ENCODE measurements around the gene FILIP1L.
A peak's percentile ranks its signal among the peaks of the same experiment; 100 is the strongest.

FILIP1L gene

DNA sequence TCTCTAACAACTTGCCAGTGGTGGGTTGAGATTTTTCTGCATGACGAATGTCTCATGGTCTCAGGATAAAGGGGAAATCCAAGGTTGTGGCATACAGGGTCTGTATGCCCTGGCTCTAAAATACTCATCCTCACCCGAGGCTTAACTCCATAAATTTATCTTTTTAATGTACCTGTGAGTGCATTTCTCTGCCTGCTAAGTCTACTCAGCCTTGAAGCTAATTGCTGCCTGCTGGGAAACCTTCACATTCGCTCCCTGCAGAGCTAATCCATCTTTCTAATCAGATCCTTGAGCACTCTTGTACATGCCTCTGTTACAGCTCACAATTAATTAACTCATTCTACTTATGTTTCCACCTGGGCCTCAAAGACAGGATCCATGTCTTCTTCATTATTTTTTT is 202.9 kb downstream of the FILIP1L start:
- no peaks in the 10 kb centered on the region for H3K79me1 ChIP-seq (ENCODE audit: low read length)

DNA sequence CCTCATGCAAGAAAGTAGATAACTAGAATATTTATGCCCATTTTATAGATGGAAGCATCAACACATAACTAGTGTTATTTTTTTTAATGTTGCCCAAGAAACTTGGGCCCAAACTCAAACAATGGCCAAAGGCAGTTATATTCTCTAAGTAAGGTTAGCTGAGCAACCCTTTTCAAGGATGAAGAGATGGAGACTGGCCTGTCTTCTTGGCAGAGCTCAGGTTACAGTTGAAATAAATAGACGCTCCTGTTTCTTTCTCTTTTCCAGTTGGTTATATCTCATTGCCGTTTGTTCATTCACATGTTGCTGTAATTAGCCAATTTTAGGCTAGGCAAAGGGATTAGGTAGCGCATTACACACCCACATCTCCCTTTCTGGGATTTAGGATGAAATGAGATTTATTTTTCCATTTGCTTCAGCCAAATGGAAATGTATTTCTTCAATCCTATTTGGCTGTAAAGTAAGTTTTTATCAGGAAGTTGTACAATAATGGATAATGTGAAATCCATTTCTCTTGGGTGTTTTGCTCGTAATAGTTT is 203.5 kb downstream of the FILIP1L start:
- no peak overlapping the region for H3K18ac ChIP-seq (ENCODE audit: low read length)
- H3K36me3 ChIP-seq (ENCODE audit: control insufficient read depth in 1 of 2, insufficient read depth in 2 of 2, low read length in 2 of 2): no peaks in the 10 kb centered on the region
- H2AFZ ChIP-seq (ENCODE audit: insufficient read depth, low read length, poor library complexity): no peak overlapping the region
- H3K27ac ChIP-seq (ENCODE audit: low read depth, low read length): no peak overlapping the region
- no peak overlapping the region for H3K4me3 ChIP-seq (ENCODE audit: low read depth, low read length)
- H3K14ac ChIP-seq (ENCODE audit: low read length): no peak overlapping the region
- H2BK120ac ChIP-seq (ENCODE audit: insufficient read depth, low read length, poor library complexity): no peak overlapping the region
- H3K4me2 ChIP-seq (ENCODE audit: low read length): no peak overlapping the region
- no peaks in the 10 kb centered on the region for H3K79me2 ChIP-seq (ENCODE audit: control insufficient read depth, insufficient read depth, low read length, poor library complexity)
- no peaks in the 10 kb centered on the region for H3K9me3 ChIP-seq (ENCODE audit: insufficient read depth, low read depth, low read length)
- no peaks in the 10 kb centered on the region for H3K79me1 ChIP-seq (ENCODE audit: low read length)
- H2BK12ac ChIP-seq (ENCODE audit: low read length): no peak overlapping the region
- no peak overlapping the region for H4K12ac ChIP-seq (ENCODE audit: low read depth, low read length)
- no peak overlapping the region for H4K91ac ChIP-seq (ENCODE audit: low read depth, low read length)
- no peak overlapping the region for H3K23ac ChIP-seq (ENCODE audit: low read length)
- H3K9ac ChIP-seq (ENCODE audit: low read length): no peak overlapping the region
- no peaks in the 10 kb centered on the region for H3K4me1 ChIP-seq (ENCODE audit: control insufficient read depth in 1 of 2, insufficient read depth in 2 of 2, low read length in 2 of 2)
- no peak overlapping the region for H2BK5ac ChIP-seq (ENCODE audit: low read depth, low read length, poor library complexity)
- H2AK5ac ChIP-seq (ENCODE audit: low read length): no peak overlapping the region
- no peak overlapping the region for H3K4ac ChIP-seq (ENCODE audit: low read depth, low read length)
- no peak for DNase-seq
- WGBS (ENCODE audit: extremely low coverage, insufficient coverage, insufficient read length): no CpG with 5 or more reads among the region's 4 CpGs
- H4K8ac ChIP-seq (ENCODE audit: low read depth, low read length): no peak overlapping the region
- no peaks in the 10 kb centered on the region for H3K27me3 ChIP-seq (ENCODE audit: insufficient read depth, low read length)

More for the DNA sequence above, 202.9 kb downstream of the FILIP1L start:
- Histone ChIP-seq H2BK12ac (ENCODE audit: low read length) (no peak overlapping the region), H3K27me3 (ENCODE audit: insufficient read depth, low read length) (no peaks in the 10 kb centered on the region), H4K8ac (ENCODE audit: low read depth, low read length) (no peak overlapping the region), H2BK5ac (ENCODE audit: low read depth, low read length, poor library complexity) (no peak overlapping the region), H4K12ac (ENCODE audit: low read depth, low read length) (no peak overlapping the region), H3K9me3 (ENCODE audit: insufficient read depth, low read depth, low read length) (no peaks in the 10 kb centered on the region), H3K23ac (ENCODE audit: low read length) (no peak overlapping the region), H3K14ac (ENCODE audit: low read length) (no peak overlapping the region), H2AK5ac (ENCODE audit: low read length) (no peak overlapping the region), H3K4me1 (ENCODE audit: control insufficient read depth in 1 of 2, insufficient read depth in 2 of 2, low read length in 2 of 2) (no peaks in the 10 kb centered on the region), H3K18ac (ENCODE audit: low read length) (no peak overlapping the region), H3K79me2 (ENCODE audit: control insufficient read depth, insufficient read depth, low read length, poor library complexity) (no peaks in the 10 kb centered on the region), H3K4me2 (ENCODE audit: low read length) (no peak overlapping the region), H3K36me3 (ENCODE audit: control insufficient read depth in 1 of 2, insufficient read depth in 2 of 2, low read length in 2 of 2) (no peaks in the 10 kb centered on the region), H3K4me3 (ENCODE audit: low read depth, low read length) (no peak overlapping the region), H3K4ac (ENCODE audit: low read depth, low read length) (no peak overlapping the region), H4K91ac (ENCODE audit: low read depth, low read length) (no peak overlapping the region), H2BK120ac (ENCODE audit: insufficient read depth, low read length, poor library complexity) (no peak overlapping the region), H3K9ac (ENCODE audit: low read length) (no peak overlapping the region), H3K27ac (ENCODE audit: low read depth, low read length) (no peak overlapping the region), H2AFZ (ENCODE audit: insufficient read depth, low read length, poor library complexity) (no peak overlapping the region)
- no CpG with 5 or more reads among the region's 3 CpGs for WGBS (ENCODE audit: extremely low coverage, insufficient coverage, insufficient read length)
- DNase-seq: no peak

DNA sequence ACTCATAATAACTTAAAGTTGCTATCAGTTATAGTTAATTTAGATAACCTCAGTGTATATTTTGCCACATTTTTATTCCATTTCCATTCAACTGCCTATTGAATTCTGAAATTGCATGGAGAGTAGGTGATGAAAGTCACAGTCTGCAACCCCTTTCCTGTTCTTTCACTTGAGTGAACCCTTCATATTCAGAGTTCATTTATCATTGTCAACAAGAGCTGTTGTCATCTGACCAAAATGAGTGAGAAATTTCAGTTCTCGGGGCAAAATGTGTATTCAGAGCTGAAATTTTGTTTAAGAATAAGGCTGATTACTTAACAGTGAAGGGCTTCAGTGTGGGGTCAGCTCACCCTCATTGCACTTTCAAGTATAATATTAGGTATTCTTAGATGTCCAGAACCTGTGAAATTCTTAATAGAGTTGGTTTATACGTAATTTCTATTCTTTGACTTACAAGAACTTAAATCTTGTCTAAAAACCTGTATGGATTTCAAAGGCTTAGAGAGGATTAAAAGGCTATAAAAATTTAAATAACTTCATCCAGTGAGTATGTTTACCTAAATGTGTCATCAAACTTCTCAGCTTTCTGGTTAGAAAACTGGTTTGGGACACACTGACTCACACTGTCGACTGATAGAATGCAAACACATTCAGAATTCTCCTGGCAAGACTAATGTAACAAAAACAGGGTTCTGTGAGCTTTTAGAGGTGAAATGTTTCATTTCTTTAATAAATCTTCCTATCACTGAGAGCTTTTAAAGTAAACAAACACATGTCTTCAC is 204.4 kb downstream of the FILIP1L start:
- Histone ChIP-seq H3K4me1 (ENCODE audit: control insufficient read depth in 1 of 2, insufficient read depth in 2 of 2, low read length in 2 of 2) (no peaks in the 10 kb centered on the region), H3K36me3 (ENCODE audit: control insufficient read depth in 1 of 2, insufficient read depth in 2 of 2, low read length in 2 of 2) (no peaks in the 10 kb centered on the region), H4K12ac (ENCODE audit: low read depth, low read length) (no peak overlapping the region), H3K27ac (ENCODE audit: low read depth, low read length) (no peak overlapping the region), H3K9ac (ENCODE audit: low read length) (no peak overlapping the region), H3K79me2 (ENCODE audit: control insufficient read depth, insufficient read depth, low read length, poor library complexity) (no peaks in the 10 kb centered on the region), H3K18ac (ENCODE audit: low read length) (no peak overlapping the region), H3K4ac (ENCODE audit: low read depth, low read length) (no peak overlapping the region), H3K14ac (ENCODE audit: low read length) (no peak overlapping the region), H3K23ac (ENCODE audit: low read length) (no peak overlapping the region), H4K8ac (ENCODE audit: low read depth, low read length) (no peak overlapping the region), H2BK5ac (ENCODE audit: low read depth, low read length, poor library complexity) (no peak overlapping the region), H4K91ac (ENCODE audit: low read depth, low read length) (no peak overlapping the region), H3K9me3 (ENCODE audit: insufficient read depth, low read depth, low read length) (no peaks in the 10 kb centered on the region), H2AK5ac (ENCODE audit: low read length) (no peak overlapping the region), H2BK120ac (ENCODE audit: insufficient read depth, low read length, poor library complexity) (no peak overlapping the region), H3K4me2 (ENCODE audit: low read length) (no peak overlapping the region), H3K4me3 (ENCODE audit: low read depth, low read length) (no peak overlapping the region), H2AFZ (ENCODE audit: insufficient read depth, low read length, poor library complexity) (no peak overlapping the region), H2BK12ac (ENCODE audit: low read length) (no peak overlapping the region), H3K27me3 (ENCODE audit: insufficient read depth, low read length) (no peaks in the 10 kb centered on the region), H3K79me1 (ENCODE audit: low read length) (no peaks in the 10 kb centered on the region)
- no CpG with 5 or more reads among the region's 3 CpGs for WGBS (ENCODE audit: extremely low coverage, insufficient coverage, insufficient read length)
- peak in 1 of 2 donors; percentile 47 for DNase-seq

DNA sequence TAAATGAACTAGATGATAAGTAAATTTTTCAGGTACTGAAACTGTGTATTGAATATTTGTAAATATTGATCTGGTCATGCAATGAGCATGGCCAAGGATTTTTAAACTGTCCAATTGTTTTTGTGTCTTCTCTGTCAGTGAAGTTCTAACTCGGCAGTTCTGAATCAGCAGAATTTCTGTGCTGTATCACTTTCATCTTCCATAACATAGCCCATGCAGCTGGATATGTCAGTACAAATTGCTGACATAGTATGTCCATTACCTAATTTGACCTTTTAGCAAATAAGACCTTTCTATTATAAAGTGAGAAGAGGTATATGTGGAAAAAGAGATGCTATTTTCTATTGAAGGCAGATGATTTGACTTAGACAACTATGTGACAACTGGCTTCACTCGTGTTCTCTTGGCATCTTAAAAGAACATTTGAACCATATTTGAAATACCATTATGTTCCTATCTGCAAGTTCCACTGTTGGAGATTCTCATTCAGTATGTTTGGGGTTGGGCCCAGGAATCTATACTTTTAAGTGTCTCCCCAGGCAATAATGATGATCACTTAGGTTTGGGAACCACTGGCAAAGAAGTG is 206.2 kb downstream of the FILIP1L start:
- Histone ChIP-seq H3K27me3 (ENCODE audit: insufficient read depth, low read length) (no peaks in the 10 kb centered on the region), H2BK120ac (ENCODE audit: insufficient read depth, low read length, poor library complexity) (no peak overlapping the region), H3K79me1 (ENCODE audit: low read length) (no peaks in the 10 kb centered on the region), H3K14ac (ENCODE audit: low read length) (no peak overlapping the region), H3K4ac (ENCODE audit: low read depth, low read length) (no peak overlapping the region), H3K4me1 (ENCODE audit: control insufficient read depth in 1 of 2, insufficient read depth in 2 of 2, low read length in 2 of 2) (no peaks in the 10 kb centered on the region), H2AFZ (ENCODE audit: insufficient read depth, low read length, poor library complexity) (no peak overlapping the region), H3K4me3 (ENCODE audit: low read depth, low read length) (no peak overlapping the region), H3K18ac (ENCODE audit: low read length) (no peak overlapping the region), H3K9ac (ENCODE audit: low read length) (no peak overlapping the region), H3K79me2 (ENCODE audit: control insufficient read depth, insufficient read depth, low read length, poor library complexity) (no peaks in the 10 kb centered on the region), H3K23ac (ENCODE audit: low read length) (no peak overlapping the region), H3K36me3 (ENCODE audit: control insufficient read depth in 1 of 2, insufficient read depth in 2 of 2, low read length in 2 of 2) (no peaks in the 10 kb centered on the region), H4K8ac (ENCODE audit: low read depth, low read length) (no peak overlapping the region), H2BK12ac (ENCODE audit: low read length) (no peak overlapping the region), H3K27ac (ENCODE audit: low read depth, low read length) (no peak overlapping the region), H3K4me2 (ENCODE audit: low read length) (no peak overlapping the region), H4K12ac (ENCODE audit: low read depth, low read length) (no peak overlapping the region), H2BK5ac (ENCODE audit: low read depth, low read length, poor library complexity) (no peak overlapping the region), H4K91ac (ENCODE audit: low read depth, low read length) (no peak overlapping the region), H3K9me3 (ENCODE audit: insufficient read depth, low read depth, low read length) (no peaks in the 10 kb centered on the region), H2AK5ac (ENCODE audit: low read length) (no peak overlapping the region)
- no CpG with 5 or more reads among the region's 2 CpGs for WGBS (ENCODE audit: extremely low coverage, insufficient coverage, insufficient read length)
- peak in 1 of 2 donors; percentile 50 for DNase-seq
